ENCODE measurements around the gene OXT. TPM values are rescaled to one million over a fixed set of nuclear protein-coding genes. Genes with fewer than 3 reads are reported as not detected.
"Not testable (repeated sequence)": the region's sequence is repeated elsewhere in the genome, so short reads cannot be mapped to it uniquely, and the experiment has no call there.

Gene OXT
- total RNA-seq, 1 experiment from 2014 or later, result not detected

GRCh38 chr20:3117839-3118379 lies 46.5 kb downstream of the OXT start:
- not testable (repeated sequence) for H3K23me2 ChIP-seq (ENCODE audit: insufficient read length, low read depth, low read length, poor library complexity, severe bottlenecking); H3K14ac ChIP-seq (ENCODE audit: insufficient read depth, low read length); H4K91ac ChIP-seq (ENCODE audit: insufficient read length, low read depth, low read length); H2BK20ac ChIP-seq (ENCODE audit: low read depth, low read length, poor library complexity, severe bottlenecking); H2BK12ac ChIP-seq (ENCODE audit: insufficient read length, low read depth, low read length); H2BK5ac ChIP-seq (ENCODE audit: insufficient read length, low read length); H3T11ph ChIP-seq (ENCODE audit: low read length); H3K9me3 Mint-ChIP-seq; H3K27ac Mint-ChIP-seq; H3K4ac ChIP-seq (ENCODE audit: low read depth, low read length); H3K79me1 ChIP-seq (ENCODE audit: insufficient read depth, low read depth, low read length, poor library complexity, severe bottlenecking); H3K23ac ChIP-seq (ENCODE audit: insufficient read length, low read depth, low read length); H4K20me1 ChIP-seq (ENCODE audit: control insufficient read depth, insufficient read depth, insufficient read length); H3K79me2 ChIP-seq (ENCODE audit: insufficient read depth, low read length); H2AK5ac ChIP-seq (ENCODE audit: insufficient read length, low read length); H3K4me3 Mint-ChIP-seq; H3K18ac ChIP-seq (ENCODE audit: insufficient read length, low read depth, low read length); H3K4me1 Mint-ChIP-seq; H3K9ac ChIP-seq (ENCODE audit: extremely low read depth, insufficient read length, low read length); H3K4me1 ChIP-seq (ENCODE audit: insufficient read depth, low read length); H3K27me3 ChIP-seq (ENCODE audit: insufficient read depth, low read length); H3K27ac ChIP-seq (ENCODE audit: insufficient read length, low read depth, low read length); H2BK15ac ChIP-seq (ENCODE audit: low read depth, low read length); H4K5ac ChIP-seq (ENCODE audit: insufficient read length, low read depth, low read length); H3K4me2 ChIP-seq (ENCODE audit: insufficient read depth, insufficient read length, low read length); H2AFZ ChIP-seq (ENCODE audit: low read length); H3K56ac ChIP-seq (ENCODE audit: insufficient read length, low read depth, low read length); H2BK120ac ChIP-seq (ENCODE audit: low read depth, low read length, poor library complexity, severe bottlenecking); H3K9me3 ChIP-seq (ENCODE audit: control insufficient read depth, low read depth, low read length); H3K27me3 Mint-ChIP-seq (ENCODE audit: low read depth); H4K8ac ChIP-seq (replicated peaks; ENCODE audit: insufficient read length, low read depth, low read length)
- peak; percentile 75 for TF ChIP-seq CTCF (conservative IDR thresholded peaks at IDR 0.05)
- WGBS (ENCODE audit: extremely low coverage, insufficient read length, low lambda C conversion rate), result no CpG with 5 or more reads among the region's 14 CpGs
- peaks cover 23 to 27% (median 27%) of the 10 kb centered on the region in 3 experiments for H3K36me3 Mint-ChIP-seq (ENCODE audit: insufficient read depth in 1 of 3, low read depth in 3 of 3)
- DNase-seq, result peak; percentile 81
